GM12872 (cell line): ENCODE results near the gene LSM11.

Experiments
- TF ChIP-seq, protein P1 (sequence below): IDR thresholded peaks from 3 replicates; pipeline ENCODE4 v1.5.1; 2011; ENCODE audit warnings: low read depth, mild to moderate bottlenecking, low read length, moderate library complexity; ENCODE audit not compliant: insufficient read depth

Gene LSM11

DNA sequence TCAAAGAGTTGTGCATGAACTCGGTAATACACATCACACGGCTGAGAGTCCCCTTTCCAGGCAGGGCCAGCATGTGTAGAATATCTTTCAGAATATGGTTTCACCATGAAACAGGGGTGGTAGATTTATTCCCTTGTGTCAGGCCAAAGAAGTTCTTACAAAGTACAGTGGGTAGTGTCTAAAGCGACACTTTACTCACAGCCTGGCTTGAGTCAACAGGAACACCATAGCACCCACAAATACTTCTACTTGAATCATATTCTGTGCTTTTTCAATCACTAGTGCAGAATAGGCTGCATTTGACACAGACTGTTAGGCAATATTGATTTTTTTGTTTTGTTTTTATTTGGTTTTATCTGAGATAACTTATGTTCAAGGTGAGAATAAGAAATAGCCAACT is 12.6 kb downstream of the LSM11 start:
- TF ChIP-seq, protein P1, sequence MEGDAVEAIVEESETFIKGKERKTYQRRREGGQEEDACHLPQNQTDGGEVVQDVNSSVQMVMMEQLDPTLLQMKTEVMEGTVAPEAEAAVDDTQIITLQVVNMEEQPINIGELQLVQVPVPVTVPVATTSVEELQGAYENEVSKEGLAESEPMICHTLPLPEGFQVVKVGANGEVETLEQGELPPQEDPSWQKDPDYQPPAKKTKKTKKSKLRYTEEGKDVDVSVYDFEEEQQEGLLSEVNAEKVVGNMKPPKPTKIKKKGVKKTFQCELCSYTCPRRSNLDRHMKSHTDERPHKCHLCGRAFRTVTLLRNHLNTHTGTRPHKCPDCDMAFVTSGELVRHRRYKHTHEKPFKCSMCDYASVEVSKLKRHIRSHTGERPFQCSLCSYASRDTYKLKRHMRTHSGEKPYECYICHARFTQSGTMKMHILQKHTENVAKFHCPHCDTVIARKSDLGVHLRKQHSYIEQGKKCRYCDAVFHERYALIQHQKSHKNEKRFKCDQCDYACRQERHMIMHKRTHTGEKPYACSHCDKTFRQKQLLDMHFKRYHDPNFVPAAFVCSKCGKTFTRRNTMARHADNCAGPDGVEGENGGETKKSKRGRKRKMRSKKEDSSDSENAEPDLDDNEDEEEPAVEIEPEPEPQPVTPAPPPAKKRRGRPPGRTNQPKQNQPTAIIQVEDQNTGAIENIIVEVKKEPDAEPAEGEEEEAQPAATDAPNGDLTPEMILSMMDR, result no peak

GRCh38 chr5:157758706-157759105 is 15.2 kb downstream of the LSM11 start:
- TF ChIP-seq, protein P1, result no peak

- TF ChIP-seq, protein P1, result peak; percentile 84
These were observed 18.4 kb downstream of the LSM11 start for GRCh38 chr5:157761690-157762621.

DNA sequence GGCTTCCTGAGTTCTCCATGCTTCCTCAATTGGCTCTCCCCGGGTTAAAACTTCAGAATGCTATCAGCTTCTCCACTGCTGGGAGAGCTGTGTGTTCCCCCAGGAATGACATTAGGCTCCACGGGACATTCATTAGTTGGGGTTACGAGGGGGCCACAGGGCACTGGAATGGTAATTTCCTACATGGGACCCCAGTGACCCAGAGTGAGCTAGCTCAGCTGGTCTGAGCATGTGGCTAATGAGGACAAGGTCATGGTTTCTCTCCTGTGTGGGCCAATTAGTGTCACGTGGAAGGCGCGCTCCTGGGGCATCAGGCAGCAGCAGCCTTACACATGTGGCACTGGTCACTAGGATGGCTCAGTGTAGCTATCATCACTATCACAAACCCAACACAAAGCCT is 21.0 kb downstream of the LSM11 start:
- TF ChIP-seq, protein P1, result no peak

DNA sequence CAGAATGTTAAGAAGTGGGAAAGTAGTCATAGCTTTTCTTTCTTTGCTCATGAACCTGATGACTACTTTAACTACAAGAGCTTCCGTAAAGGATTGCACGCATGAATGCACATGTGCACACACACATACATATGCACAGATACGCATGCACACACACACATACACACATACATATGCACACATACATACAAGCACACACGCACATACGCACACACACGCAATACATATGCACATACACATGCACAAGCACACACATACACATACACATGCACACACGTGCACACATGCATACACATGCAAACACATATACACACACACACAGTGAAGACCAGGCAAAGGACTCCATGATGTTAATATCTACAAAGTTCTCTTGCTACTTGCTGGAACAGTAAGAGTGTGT is 22.9 kb downstream of the LSM11 start:
- TF ChIP-seq, protein P1, result no peak

DNA sequence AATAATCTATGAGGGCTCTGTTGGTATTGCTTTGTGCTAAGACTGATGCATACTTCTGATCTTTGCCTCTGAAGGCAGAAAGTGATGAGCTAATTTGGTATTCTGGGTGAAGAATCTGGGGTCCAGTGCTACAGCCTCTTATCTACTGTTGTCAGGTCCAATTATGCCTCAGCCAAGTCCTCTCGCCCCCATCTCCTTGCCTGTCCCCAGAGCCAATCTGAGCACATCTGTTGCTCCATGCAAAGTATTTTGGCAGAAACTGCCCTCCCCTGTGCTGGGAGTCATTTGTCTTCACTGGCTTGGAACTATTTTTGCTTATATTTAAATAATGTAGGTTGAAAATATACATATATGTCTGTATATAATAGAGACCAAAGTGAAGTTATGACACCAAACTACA is 23.4 kb downstream of the LSM11 start:
- TF ChIP-seq, protein P1, result no peak

- TF ChIP-seq, protein P1, result no peak
These were observed 24.2 kb downstream of the LSM11 start for GRCh38 chr5:157767689-157768088.
